Astrocyte of the spinal cord (primary cell): Measurements from ENCODE around the gene DPH5.

Experiments
- DNase-seq: peaks from one replicate; pipeline ENCODE4 v3.0.0; 2011; ENCODE audit warnings: low read depth, low spot score
- H3K4me3 ChIP-seq: 2 replicates; pipeline ENCODE4 v1.5.1; 2011; ENCODE audit warnings: low read depth, mild to moderate bottlenecking, low read length, moderate library complexity
- in situ Hi-C: cut with HindIII; loops from 2 replicates; pipeline ENCODE4 v1.10.0; 2017; ENCODE audit warnings: low sequenced_read_pairs
- TF ChIP-seq, protein P1 (sequence below): IDR thresholded peaks from 2 replicates; pipeline ENCODE4 v1.5.1; 2012; ENCODE audit warnings: low read depth, mild to moderate bottlenecking, low read length, inconsistent platforms

The DPH5 gene

DNA sequence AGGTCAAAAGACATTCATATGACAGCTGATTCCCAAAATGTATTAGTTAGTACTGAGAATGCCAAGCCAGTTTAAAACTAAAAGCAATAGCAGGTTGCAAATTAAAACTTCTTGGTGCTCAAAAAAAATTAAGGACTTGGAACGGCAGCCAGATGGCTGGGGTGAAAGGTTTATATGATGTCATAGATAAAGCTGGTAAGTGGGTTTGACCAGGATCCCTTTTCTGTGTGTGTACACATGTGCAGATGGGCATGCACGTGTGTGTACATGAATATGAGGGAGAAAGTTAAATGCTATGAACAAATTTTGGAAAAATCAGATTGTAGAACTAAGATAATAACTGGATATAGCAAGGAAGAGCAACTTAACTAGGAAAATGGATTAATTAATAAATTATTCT lies 39.1 kb upstream of the DPH5 start:
- DNase-seq, result no peak
- TF ChIP-seq, protein P1, sequence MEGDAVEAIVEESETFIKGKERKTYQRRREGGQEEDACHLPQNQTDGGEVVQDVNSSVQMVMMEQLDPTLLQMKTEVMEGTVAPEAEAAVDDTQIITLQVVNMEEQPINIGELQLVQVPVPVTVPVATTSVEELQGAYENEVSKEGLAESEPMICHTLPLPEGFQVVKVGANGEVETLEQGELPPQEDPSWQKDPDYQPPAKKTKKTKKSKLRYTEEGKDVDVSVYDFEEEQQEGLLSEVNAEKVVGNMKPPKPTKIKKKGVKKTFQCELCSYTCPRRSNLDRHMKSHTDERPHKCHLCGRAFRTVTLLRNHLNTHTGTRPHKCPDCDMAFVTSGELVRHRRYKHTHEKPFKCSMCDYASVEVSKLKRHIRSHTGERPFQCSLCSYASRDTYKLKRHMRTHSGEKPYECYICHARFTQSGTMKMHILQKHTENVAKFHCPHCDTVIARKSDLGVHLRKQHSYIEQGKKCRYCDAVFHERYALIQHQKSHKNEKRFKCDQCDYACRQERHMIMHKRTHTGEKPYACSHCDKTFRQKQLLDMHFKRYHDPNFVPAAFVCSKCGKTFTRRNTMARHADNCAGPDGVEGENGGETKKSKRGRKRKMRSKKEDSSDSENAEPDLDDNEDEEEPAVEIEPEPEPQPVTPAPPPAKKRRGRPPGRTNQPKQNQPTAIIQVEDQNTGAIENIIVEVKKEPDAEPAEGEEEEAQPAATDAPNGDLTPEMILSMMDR, result no peak

DNA sequence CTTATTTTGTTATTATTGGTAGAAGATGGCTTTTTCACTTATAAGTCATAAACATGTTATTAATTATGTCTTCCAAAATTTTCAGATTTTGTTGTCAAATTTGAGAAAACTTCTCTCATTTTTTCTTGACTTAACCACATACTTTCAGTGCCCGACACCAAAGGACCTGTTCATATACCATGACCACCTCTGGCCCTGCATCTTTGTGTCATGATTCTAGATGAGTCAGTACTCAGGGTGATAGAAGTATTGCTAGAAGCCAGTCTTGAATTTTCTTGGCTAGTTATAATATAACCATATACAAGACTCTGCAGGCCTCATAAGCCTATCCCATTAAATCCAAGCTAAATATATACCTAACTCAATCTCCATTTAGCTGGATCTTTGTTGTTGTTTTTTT lies 35.4 kb upstream of the DPH5 start:
- in situ Hi-C loops, result no loop called here

More for the DNA sequence above, 39.1 kb upstream of the DPH5 start:
- H3K4me3 ChIP-seq, result no peak overlapping the region
- in situ Hi-C loops, result no loop called here

DNA sequence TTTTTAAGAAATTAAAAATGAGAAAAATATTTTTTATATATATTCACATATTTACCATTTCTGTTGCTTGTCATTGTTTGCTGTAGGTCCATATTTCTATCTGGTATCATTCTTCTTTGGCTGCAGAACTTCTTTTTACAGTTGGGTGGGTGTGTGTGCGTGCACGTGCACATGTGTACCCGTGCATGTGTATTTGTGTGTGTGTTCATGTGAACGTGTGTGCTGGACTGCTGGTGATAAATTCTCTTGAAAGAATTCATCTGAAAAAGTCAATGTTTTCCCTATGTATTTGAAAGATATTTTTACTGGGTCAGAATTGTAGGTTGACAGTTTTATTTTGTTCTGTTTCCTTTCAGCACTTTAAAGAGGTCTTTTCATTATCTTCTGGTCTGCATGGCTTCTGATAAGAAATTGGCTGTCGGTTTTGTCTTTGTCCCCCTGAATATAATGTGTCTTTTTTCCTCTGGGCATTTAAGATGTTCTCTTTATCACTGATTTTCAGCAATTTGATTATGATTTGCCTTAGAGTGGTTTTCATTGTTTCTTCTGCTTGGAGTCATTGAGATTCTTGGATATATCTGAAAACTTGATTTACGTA lies 34.5 kb upstream of the DPH5 start:
- TF ChIP-seq, protein P1, result no peak
- no peak for DNase-seq
- in situ Hi-C loops, result no loop called here
- no peak overlapping the region for H3K4me3 ChIP-seq

More for the DNA sequence above, 35.4 kb upstream of the DPH5 start:
- DNase-seq, result no peak
- no peak overlapping the region for H3K4me3 ChIP-seq
- TF ChIP-seq, protein P1, result no peak

DNA sequence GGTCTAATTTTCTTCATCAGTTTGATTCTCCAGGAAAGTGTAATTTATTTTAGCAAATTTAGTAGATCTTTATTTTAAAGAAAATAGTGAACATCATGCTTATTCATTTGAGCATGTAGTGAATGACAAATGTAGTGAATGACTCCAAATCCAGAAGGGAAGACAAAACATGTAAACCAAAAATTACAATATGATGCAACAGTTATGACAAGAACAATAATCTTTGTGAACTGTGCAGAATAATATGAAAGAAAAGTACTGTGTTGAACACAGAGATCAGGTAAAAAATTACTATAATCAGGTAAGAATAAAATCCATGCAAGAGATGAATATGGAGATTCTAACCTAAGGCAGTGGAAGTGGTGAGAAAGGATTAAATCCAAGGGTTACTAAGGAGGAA lies 30.0 kb upstream of the DPH5 start:
- in situ Hi-C loops, result no loop called here
- TF ChIP-seq, protein P1, result no peak
- DNase-seq, result no peak
- no peak overlapping the region for H3K4me3 ChIP-seq

DNA sequence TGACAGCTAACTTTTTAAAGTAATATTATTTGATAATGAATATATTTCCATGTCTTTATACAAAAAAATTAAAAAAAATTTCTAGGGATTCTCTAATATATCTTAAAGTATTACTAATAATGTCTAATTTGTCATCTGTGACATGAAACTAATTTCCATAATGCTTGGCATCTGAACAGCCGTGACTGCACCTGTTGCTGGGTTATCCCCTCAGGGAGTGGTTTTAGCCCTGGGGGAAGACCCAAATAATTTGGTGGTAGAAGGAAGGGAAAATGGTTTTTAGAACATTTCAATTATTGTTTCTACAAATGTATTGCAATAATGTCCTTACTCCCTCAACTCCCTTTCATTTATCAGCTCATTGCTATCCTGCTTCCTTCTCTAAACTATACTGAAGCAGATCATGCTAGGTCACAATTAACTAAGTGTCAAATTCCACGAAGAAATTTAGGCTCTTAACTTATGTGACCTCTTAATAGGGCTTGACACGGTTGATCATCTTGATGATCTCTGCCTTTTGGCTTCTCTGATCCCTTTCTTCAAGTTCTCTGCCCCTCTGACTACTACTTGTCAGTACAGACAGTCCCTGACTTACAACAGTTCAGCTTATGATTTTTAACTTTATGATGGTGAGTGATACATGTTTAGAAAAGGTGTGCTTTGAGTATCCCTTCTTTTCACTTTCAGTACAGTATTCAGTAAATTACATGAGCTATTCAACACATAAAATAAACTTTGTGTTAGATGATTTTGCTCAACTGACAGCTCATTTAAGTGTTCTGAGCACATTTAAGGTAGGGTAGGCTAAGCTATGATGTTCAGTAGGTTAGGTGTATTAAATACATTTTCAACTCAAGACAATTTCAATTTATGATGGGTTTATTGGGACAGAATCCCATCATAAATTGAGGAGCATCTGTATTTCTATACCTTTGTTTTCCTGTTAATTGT lies 26.4 kb upstream of the DPH5 start:
- in situ Hi-C loops, result no loop called here
- H3K4me3 ChIP-seq, result no peak overlapping the region

DNA sequence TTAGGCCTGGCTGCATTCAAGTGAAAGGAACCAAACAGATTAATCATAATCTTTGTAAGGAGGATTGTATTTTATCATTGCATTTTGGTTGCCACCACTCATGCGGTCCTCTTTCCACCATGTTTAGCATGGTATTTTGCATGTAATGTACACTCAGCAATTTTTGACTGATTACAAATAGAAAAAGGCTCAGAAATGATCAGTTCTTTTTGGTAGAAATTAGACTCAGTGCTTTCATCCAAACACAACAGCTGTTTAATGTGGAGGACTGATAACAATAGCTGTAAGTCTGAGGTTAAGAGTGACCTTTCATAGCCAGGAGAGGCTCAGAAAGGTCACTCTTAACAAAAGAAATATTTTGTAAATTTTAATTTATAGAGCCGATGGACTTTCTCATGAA lies 25.3 kb upstream of the DPH5 start:
- TF ChIP-seq, protein P1, result no peak
- H3K4me3 ChIP-seq, result no peak overlapping the region
- no peak for DNase-seq
- in situ Hi-C loops, result no loop called here

More for the DNA sequence above, 26.4 kb upstream of the DPH5 start:
- no peak for DNase-seq
- TF ChIP-seq, protein P1, result no peak
